Dendritic cell treated with granulocyte-macrophage colony-stimulating factor and Interleukin-4, amounts not matched to agents 40 ng/mL and 50 ng/mL, for 4 days (primary cell): ENCODE measurements around the gene STIM1.

ENCODE experiments used
- H3K27ac Mint-ChIP-seq: one replicate; pipeline ENCODE4 v1.8.0; 2022; ENCODE audit warnings: mild to moderate bottlenecking, mixed read lengths
- H3K27me3 Mint-ChIP-seq: one replicate; pipeline ENCODE4 v1.8.0; 2022; ENCODE audit warnings: mild to moderate bottlenecking, mixed read lengths
- H3K36me3 Mint-ChIP-seq: one replicate; pipeline ENCODE4 v1.8.0; 2022; ENCODE audit warnings: low read depth, mixed read lengths
- H3K4me1 Mint-ChIP-seq: one replicate; pipeline ENCODE4 v1.8.0; 2022; ENCODE audit warnings: low read depth, mixed read lengths
- H3K4me3 Mint-ChIP-seq: one replicate; pipeline ENCODE4 v1.8.0; 2022; ENCODE audit warnings: mild to moderate bottlenecking, moderate library complexity, mixed read lengths
- H3K9me3 Mint-ChIP-seq: one replicate; pipeline ENCODE4 v1.8.0; 2022; ENCODE audit warnings: mixed read lengths
- intact Hi-C: fragments of 100-400 bp; cut with micrococcal nuclease; formaldehyde crosslinking; loops from one replicate; pipeline ENCODE4 v1.15.0; 2022

Gene STIM1

DNA sequence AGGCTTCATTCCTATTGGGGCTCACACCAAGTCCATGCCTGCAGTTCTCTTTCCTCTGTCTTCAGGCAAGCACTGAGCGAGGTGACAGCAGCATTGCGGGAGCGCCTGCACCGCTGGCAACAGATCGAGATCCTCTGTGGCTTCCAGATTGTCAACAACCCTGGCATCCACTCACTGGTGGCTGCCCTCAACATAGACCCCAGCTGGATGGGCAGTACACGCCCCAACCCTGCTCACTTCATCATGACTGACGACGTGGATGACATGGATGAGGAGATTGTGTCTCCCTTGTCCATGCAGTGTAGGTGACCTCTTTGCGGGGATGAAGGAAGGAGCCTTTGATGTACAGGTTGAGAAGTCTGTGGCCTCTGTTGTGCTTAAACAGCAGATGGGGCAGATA is 227.7 kb downstream of the STIM1 start:
- no peak overlapping the region for H3K4me3 Mint-ChIP-seq
- H3K4me1 Mint-ChIP-seq: peaks cover 29% of the 10 kb centered on the region
- H3K27ac Mint-ChIP-seq: no peak overlapping the region
- intact Hi-C loops: no loop called here
- H3K27me3 Mint-ChIP-seq: no peaks in the 10 kb centered on the region
- peaks cover 74% of the 10 kb centered on the region for H3K36me3 Mint-ChIP-seq
- H3K9me3 Mint-ChIP-seq: no peaks in the 10 kb centered on the region

DNA sequence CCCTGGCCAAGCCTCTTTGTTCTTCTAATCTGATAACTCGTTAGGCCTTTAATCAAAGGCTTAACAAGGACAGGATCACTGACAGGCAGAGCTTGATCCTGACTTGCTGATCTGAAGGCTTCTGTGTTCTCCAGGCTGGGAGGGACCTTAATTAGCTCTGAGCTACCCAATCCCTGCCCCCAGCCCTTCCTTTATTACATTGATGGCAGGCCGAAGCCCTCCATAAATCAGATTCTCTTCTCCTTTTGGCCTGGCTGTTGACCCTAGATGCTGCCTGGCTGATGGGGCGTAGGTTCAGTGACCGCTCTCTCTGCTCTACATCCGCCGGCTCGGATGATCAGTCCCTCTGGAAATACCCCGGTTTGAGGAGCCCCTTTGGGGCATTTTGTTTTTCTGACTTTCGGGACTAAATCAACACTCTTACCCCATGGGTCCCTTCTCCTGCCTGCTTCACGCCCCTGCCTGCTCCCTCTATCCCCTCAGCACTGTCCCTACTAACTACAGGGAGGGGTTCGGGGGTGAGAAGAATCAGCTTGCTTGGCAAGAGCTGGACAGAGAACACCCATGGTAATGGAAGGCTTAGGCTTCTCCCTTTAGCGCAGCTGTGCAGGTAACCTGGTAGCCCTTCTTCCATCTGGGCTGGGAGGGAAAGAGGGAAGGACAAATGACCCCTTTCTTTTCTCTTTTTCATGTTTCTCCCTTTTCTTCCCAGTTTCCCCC is 229.1 kb downstream of the STIM1 start:
- H3K4me3 Mint-ChIP-seq: no peak overlapping the region
- H3K27ac Mint-ChIP-seq: peak overlapping the region; percentile 61
- H3K36me3 Mint-ChIP-seq: peaks cover 88% of the 10 kb centered on the region
- H3K9me3 Mint-ChIP-seq: no peaks in the 10 kb centered on the region
- no peaks in the 10 kb centered on the region for H3K27me3 Mint-ChIP-seq
- intact Hi-C loops: no loop called here
- H3K4me1 Mint-ChIP-seq: peaks cover 29% of the 10 kb centered on the region

DNA sequence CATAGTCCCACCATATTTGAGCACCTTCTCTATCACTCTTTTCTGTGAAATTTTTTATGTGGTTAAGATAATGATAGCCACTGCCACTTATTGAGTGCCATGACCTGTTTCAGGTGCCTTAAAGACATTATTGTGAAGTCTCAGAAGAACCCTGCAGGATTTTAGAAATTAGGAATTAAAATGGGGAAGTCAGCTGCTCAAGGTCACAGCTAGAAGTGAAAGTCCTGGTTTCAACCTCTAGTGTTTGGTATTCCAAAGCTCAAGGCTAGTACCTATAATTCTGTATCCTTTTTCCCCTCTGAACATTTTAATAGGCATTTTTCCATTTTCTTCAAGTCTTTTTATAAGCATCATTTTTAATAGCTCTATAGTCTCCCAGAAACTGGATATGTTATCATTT is 230.1 kb downstream of the STIM1 start:
- H3K4me1 Mint-ChIP-seq: peaks cover 34% of the 10 kb centered on the region
- peak overlapping the region; percentile 61 for H3K27ac Mint-ChIP-seq
- intact Hi-C loops: no loop called here
- peaks cover 91% of the 10 kb centered on the region for H3K36me3 Mint-ChIP-seq
- no peaks in the 10 kb centered on the region for H3K9me3 Mint-ChIP-seq
- H3K27me3 Mint-ChIP-seq: no peaks in the 10 kb centered on the region
- H3K4me3 Mint-ChIP-seq: no peak overlapping the region

DNA sequence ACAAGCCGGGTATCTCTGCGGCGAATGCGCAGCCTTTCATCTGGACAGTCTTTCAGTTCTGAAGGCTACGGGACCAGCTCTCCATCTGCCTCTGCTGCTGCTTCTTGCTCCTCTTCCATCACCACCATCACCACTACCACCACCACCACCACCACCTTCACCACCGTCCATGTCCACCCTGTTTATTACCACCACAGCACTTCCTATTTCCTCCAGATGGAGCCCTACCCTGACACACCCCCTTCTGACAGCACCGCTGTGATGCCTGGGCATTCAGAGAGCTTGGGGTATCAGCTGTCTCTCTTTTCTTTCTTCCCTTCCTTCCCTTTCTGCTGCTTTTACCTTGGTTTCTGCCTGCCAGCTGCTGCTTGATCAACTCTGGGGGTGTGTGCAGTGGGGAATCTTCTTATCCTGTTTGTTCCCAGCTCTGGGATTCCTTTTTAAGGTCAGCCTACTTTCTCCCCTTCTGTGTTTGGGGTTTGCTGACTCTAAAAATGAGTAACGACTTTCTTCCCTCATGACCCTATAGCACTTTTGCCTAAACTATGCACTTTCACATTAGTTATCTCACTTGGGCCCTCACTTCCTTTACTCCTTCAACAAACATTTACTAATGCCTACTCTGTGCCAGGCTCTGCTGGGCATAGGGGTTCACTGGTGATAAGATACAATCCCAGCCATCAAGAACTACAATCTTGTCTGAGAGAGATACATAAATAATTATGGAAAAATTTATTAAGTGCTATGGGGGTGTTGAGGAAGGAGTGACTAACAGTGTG is 231.3 kb downstream of the STIM1 start:
- intact Hi-C loops: no loop called here
- peaks cover 46% of the 10 kb centered on the region for H3K4me1 Mint-ChIP-seq

DNA sequence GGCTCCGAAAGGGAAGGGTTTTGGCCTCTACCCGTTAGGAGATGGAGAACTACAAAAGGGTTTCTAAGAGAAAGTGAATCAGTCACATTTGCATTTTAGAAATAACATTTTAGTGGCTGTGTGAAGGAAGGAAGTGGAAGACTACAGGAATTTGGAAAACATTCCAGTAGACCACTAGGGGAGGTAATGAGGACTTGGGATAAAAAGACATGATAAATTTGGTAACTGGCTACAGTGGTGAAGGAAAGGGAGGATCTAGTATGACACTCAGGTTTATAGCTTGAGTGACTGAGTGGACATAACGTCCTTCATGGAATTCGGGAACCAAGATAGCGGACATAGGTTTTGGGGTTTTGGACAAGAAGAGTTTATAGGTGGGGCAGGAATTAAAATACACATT is 232.1 kb downstream of the STIM1 start:
- Mint-ChIP-seq H3K4me3 (no peak overlapping the region), H3K27me3 (no peaks in the 10 kb centered on the region), H3K36me3 (peaks cover 86% of the 10 kb centered on the region), H3K9me3 (no peaks in the 10 kb centered on the region), H3K27ac (no peak overlapping the region), H3K4me1 (peaks cover 54% of the 10 kb centered on the region)
- intact Hi-C loops: no loop called here

More for the DNA sequence above, 231.3 kb downstream of the STIM1 start:
- peaks cover 91% of the 10 kb centered on the region for H3K36me3 Mint-ChIP-seq
- peak overlapping the region; percentile 31 for H3K27ac Mint-ChIP-seq
- H3K9me3 Mint-ChIP-seq: no peaks in the 10 kb centered on the region
- H3K4me3 Mint-ChIP-seq: no peak overlapping the region
- no peaks in the 10 kb centered on the region for H3K27me3 Mint-ChIP-seq

DNA sequence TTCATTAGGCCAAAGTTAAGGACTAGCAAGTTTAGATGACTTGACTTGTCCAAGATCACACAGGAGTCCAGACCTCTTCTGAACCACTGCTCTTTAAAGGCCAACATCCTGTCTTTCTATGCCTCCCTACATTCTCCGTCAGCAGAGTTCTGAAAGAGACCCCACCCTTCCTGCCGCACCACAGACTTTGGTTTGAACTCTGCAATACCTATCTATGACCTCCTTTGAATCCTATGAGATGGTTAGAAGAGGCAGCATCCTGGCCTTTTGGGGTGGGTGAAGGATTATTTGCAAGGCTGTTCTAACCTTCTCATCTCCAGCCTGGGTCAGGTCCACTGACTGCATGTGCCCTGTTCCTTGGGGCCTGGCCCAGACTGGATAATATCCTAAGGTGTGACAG is 234.8 kb downstream of the STIM1 start:
- H3K9me3 Mint-ChIP-seq: no peaks in the 10 kb centered on the region
- no peak overlapping the region for H3K27ac Mint-ChIP-seq
- no peaks in the 10 kb centered on the region for H3K27me3 Mint-ChIP-seq
- H3K36me3 Mint-ChIP-seq: peaks cover 67% of the 10 kb centered on the region
- H3K4me3 Mint-ChIP-seq: no peak overlapping the region
- H3K4me1 Mint-ChIP-seq: peaks cover 55% of the 10 kb centered on the region
- intact Hi-C loops: no loop called here

DNA sequence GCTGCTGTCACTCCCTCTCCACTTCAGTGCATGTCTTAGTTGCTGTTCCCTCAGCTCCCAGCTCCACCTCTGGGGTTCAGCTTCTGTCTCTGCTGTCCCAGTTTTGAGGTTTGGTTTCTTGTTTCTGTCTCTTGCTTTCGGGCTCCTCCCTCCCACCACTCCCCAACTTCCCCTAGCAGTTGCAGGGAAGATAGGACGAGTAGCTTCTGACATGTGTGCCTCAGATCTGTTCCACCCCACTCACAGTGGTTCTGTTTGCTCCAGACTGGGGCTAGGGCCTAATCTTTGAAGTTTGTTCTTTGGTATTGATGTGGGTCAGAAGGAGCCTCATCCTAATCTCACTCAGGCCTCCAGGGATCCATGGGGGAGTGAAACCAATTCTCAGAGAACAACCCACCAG is 236.6 kb downstream of the STIM1 start:
- Mint-ChIP-seq H3K36me3 (peaks cover 56% of the 10 kb centered on the region), H3K27ac (peak overlapping the region; percentile 83), H3K4me1 (peaks cover 48% of the 10 kb centered on the region), H3K27me3 (no peaks in the 10 kb centered on the region), H3K4me3 (no peak overlapping the region), H3K9me3 (no peaks in the 10 kb centered on the region)
- intact Hi-C loops: no loop called here

DNA sequence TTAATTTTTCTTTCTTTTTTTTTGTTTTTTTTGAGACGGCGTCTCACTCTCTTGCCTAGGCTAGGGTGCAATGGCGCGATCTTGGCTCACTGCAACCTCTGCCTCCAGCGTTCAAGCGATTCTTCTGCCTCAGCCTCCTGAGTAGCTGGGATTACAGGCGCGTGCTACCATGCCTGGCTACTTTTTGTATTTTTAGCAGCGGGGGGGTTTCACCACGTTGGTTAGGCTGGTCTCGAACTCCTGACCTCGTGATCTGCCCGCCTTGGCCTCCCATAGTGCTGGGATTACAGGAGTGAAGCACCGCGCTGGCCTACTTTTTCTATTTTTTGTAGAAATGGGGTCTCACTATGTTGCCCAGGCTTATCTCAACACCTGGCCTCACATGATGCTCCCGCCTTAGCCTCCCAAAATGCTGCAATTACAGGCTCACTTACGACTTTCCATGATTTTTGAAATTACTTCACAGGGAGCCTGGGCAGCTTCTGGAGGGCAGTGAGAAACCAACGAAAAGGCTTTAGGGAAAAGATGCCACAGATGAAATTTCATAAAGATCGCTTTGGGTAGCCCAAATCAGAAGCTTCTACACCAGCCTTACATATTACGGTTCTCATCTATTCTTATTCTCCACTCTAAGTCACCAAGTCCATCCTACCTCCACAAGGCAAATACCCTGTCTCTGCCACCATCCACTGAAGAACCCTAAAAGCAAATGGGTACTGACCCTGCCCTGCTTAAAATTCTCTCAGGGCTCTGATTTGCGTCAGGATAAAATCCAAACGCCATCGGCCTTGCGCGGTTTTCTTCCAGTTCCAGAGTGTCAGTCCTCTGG is 238.3 kb downstream of the STIM1 start:
- peaks cover 40% of the 10 kb centered on the region for H3K36me3 Mint-ChIP-seq

DNA sequence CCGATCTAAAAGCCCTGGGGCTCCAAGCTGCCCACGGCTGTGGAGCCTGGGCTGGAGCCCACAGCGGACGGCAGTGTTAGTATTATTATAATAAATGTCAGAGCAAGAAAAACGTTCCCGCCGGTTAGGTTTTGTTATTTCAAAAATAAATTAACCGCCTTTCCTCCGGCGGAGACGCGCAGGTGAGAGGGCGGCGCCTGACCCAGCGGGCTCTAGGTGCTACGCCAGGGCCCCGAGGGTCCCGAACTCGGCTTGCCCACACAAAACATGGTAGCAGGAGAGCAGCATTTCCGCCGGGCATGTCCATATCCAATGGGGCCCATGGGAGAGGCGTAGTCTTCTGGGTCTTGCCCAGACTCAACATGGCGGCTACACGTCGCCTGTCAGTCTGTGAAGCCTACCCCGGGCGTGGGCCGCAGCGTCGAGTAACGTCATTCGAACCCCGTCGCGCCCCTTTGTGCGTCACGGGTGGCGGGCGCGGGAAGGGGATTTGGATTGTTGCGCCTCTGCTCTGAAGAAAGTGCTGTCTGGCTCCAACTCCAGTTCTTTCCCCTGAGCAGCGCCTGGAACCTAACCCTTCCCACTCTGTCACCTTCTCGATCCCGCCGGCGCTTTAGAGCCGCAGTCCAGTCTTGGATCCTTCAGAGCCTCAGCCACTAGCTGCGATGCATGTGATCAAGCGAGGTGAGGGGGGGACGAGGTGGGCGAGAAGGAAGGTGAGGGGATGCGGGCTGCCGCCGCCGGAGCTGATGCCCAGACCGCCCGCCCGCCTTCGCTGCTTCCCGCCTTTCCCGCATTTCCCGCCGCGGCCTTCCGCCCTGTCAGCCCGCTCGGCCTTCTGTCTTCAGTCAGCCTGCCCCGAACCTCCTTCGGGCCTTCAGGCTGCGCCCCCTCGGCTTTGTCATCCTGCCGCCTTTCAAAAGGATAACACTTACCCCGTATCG is 239.2 kb downstream of the STIM1 start, which contains the start of gene RRM1:
Gene RRM1 (plus strand): TSS at position 452 of the 944 bp plus-strand sequence. CDS start 214 bp downstream, at position 666.
- no peaks in the 10 kb centered on the region for H3K9me3 Mint-ChIP-seq
- peak within 1 kb of the TSS; percentile 98 for H3K27ac Mint-ChIP-seq
- peaks cover 55% of the 10 kb centered on the region for H3K4me1 Mint-ChIP-seq
- intact Hi-C loops: no loop called here
- peaks cover 31% of the 10 kb centered on the region for H3K36me3 Mint-ChIP-seq
- peak within 1 kb of the TSS; percentile 90 for H3K4me3 Mint-ChIP-seq
- no peaks in the 10 kb centered on the region for H3K27me3 Mint-ChIP-seq

More for the DNA sequence above, 238.3 kb downstream of the STIM1 start:
- intact Hi-C loops: no loop called here
- Mint-ChIP-seq H3K9me3 (no peaks in the 10 kb centered on the region), H3K4me1 (peaks cover 50% of the 10 kb centered on the region), H3K4me3 (peak overlapping the region; percentile 90), H3K27ac (peak overlapping the region; percentile 98), H3K27me3 (no peaks in the 10 kb centered on the region)

DNA sequence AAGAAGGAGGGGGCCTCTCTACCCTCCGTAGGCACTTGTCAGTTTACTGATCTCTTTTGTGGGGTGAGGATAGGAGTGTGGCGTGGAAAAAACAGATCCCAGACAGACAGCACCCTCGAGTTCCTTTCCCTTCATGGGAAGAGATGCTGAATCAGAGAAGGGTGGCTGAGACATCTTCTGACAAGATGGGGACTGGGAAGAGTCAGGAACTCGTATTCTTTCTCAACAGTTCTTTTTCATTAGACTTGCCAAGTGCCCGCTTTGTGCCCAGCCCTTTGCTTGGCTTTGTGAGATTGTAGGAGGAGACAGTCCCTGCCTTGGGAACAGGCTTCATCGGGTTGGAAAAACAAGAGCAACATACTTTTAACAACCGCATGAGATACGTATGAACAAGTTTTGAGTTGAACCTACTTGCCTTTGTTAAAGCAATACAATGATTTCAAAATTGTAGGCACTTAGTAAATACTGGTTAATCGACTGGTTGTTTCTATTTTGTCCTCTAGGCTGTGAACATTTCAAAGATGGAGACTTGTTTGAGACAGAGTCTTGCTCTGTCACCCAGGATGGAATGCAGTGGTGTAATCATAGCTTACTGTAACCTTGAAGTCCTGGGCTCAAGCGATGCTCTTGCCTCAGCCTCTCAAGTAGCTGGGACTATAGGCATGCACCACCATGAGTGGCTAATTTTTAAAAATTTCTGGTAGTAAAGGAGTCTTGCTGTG is 240.2 kb downstream of the STIM1 start:
- H3K4me3 Mint-ChIP-seq: peak overlapping the region; percentile 90
- no peaks in the 10 kb centered on the region for H3K9me3 Mint-ChIP-seq
- intact Hi-C loops: no loop called here
- peak overlapping the region; percentile 98 for H3K27ac Mint-ChIP-seq
- peaks cover 21% of the 10 kb centered on the region for H3K36me3 Mint-ChIP-seq
- H3K4me1 Mint-ChIP-seq: peaks cover 50% of the 10 kb centered on the region
- no peaks in the 10 kb centered on the region for H3K27me3 Mint-ChIP-seq

DNA sequence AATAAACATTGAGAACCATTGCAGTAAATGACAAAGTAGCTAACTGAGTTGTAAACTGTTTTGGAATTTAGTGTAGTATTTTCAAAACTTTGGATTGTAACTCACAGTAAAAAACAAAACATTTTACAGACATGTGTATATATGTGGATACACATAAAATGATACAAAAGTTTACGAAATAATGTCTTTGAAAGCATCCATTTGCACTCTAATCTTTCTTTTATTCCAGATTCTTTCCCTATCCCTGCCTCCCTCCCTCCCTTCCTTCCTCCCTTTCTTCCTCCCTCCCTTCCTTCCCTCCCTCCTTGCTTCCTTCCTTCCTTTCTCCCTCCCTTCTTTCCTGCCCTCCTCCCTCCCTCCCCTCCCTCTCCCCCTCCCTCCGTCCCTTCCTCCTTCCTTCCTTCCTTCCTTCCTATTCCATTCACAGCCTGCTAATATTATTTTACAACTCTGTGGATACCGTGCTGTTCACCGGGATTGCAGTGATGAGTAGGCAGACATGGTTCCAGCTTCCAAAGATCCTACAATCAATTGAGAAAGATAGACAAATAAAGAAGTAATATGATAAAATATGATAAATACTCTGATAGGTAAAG is 242.7 kb downstream of the STIM1 start:
- Mint-ChIP-seq H3K4me3 (no peak overlapping the region), H3K9me3 (no peaks in the 10 kb centered on the region), H3K4me1 (peaks cover 40% of the 10 kb centered on the region), H3K36me3 (peaks cover 24% of the 10 kb centered on the region), H3K27me3 (no peaks in the 10 kb centered on the region), H3K27ac (no peak overlapping the region)
- intact Hi-C loops: no loop called here

DNA sequence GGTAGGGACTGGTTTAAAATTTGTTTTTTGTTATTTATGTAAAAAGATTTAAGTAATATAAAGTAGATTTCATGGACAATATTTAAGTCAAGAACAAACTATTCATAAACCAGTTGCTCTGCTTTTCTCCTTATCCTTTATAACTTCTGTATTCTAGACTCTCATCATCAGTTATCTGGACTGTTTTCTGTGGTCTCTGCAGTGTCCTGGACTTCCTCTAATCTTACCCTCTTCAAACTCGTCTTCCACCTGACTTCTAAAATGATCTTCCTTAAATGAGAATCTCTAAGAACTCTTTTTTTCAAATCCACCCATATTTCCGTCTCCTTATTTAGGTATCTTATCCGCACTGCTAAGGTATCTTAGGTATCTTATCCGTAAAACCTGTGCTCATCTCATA is 247.2 kb downstream of the STIM1 start:
- Mint-ChIP-seq H3K27me3 (no peaks in the 10 kb centered on the region), H3K9me3 (no peaks in the 10 kb centered on the region), H3K36me3 (peaks cover 47% of the 10 kb centered on the region), H3K4me3 (no peak overlapping the region), H3K4me1 (peaks cover 17% of the 10 kb centered on the region), H3K27ac (no peak overlapping the region)
- intact Hi-C loops: no loop called here
